ENCODE measurements around the gene NR2E3. TPM values are rescaled to one million over a fixed set of nuclear protein-coding genes. Genes with fewer than 3 reads are reported as not detected.

Gene NR2E3
- total and polyA plus RNA-seq, 2 of the 4 experiments (the other 2 are of a cell fraction), result under 0.01 to 0.29 TPM

GRCh38 chr15:71790081-71790480, 20.3 kb upstream of the NR2E3 start (continued):
- TF ChIP-seq USF2 (IDR thresholded peaks at IDR 0.05; ENCODE audit: low read depth, low read length) (no peak), RCOR1 (IDR thresholded peaks at IDR 0.05; ENCODE audit: insufficient replicate concordance, low read length) (no peak)

DNA sequence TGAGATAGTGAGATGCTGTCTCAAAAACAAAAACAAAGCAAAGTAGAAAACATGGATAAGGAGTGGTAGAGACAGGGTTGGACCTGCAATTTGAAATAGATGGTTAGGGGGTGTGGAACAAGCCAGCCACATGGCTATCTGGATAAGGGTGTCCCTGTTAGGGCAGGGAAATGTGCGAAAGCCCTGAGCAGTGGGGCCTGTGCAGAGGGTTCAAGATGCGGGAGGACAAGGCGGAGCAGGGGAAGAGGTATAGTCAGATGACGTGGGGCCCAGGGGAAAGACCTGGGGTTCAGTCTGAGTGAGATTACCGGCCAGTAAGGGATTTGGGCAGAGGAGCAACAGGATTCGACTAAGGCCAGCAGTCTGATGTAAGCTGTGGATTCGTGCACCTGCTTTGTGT, 18.4 kb upstream of the NR2E3 start:
- ChIA-PET CTCF (interaction anchor here (1.8 kb wide), 1 partner anchor 9 kb away, joined by 8 read pairs; no protein-coding TSS in a partner anchor), POLR2A (ENCODE audit: unreplicated experiment) (no interaction called here)
- Histone ChIP-seq H3K27ac (ENCODE audit: insufficient read depth, low read length) (no peak overlapping the region), H2AK9ac (replicated peaks; ENCODE audit: low read depth, low read length, poor library complexity) (peak overlapping the region; percentile 73), H4K20me1 (ENCODE audit: insufficient read depth, low read length) (peaks cover 4% of the 10 kb centered on the region; the same call in 1 of the 2 replicates), H3K56ac (ENCODE audit: extremely low read depth, insufficient read depth, low read length) (no peak overlapping the region), H3K14ac (replicated peaks; ENCODE audit: low read depth, low read length) (peak overlapping the region; percentile 48; the same call in 1 of the 2 replicates), H3K4me2 (ENCODE audit: low read depth, low read length) (no peak overlapping the region), H2BK20ac (ENCODE audit: low read depth, low read length) (peak overlapping the region; percentile 45; the same call in 1 of the 2 replicates), H3K18ac (ENCODE audit: low read depth, low read length) (no peak overlapping the region), H3K4me1 (ENCODE audit: control insufficient read depth, insufficient read depth, low read length) (peaks cover 11% of the 10 kb centered on the region), H2BK5ac (ENCODE audit: low read depth, low read length, poor library complexity, severe bottlenecking) (peak overlapping the region; percentile 11), H4K91ac (ENCODE audit: insufficient read depth, low read depth, low read length) (peak overlapping the region; percentile 29), H3K23ac (ENCODE audit: low read depth, low read length) (no peak overlapping the region), H3K9me1 (ENCODE audit: insufficient read depth, low read length) (peaks cover 18% of the 10 kb centered on the region), H3K4ac (ENCODE audit: low read depth, low read length) (peak overlapping the region; percentile 32), H3K27me3 (ENCODE audit: control insufficient read depth, insufficient read depth, low read length) (no peaks in the 10 kb centered on the region), H3K79me1 (ENCODE audit: low read depth in 1 of 2, low read length in 2 of 2) (no peaks in the 10 kb centered on the region), H3K9ac (ENCODE audit: low read depth, low read length) (no peak overlapping the region), H4K5ac (ENCODE audit: low read depth, low read length) (no peak overlapping the region), H2AFZ (replicated peaks; ENCODE audit: low read length, poor library complexity) (peak overlapping the region; percentile 23), H2AK5ac (ENCODE audit: low read depth, low read length) (peak overlapping the region; percentile 88), H2BK120ac (ENCODE audit: low read depth, low read length) (peak overlapping the region; percentile 36), H3K9me3 (ENCODE audit: control insufficient read depth, insufficient read depth, low read length) (no peaks in the 10 kb centered on the region), H4K8ac (ENCODE audit: low read depth in 2 of 2, low read length in 2 of 2) (no peak overlapping the region; a peak in 1 of 4 replicates), H3K4me3 (ENCODE audit: insufficient read depth, low read depth, low read length) (no peak overlapping the region), H2BK15ac (ENCODE audit: low read depth, low read length) (no peak overlapping the region; the same call in 2 of the 3 replicates), H3K36me3 (ENCODE audit: control insufficient read depth, insufficient read depth, low read length) (no peaks in the 10 kb centered on the region)
- intact Hi-C loops (cut with micrococcal nuclease) (no loop called here), dilution Hi-C loops (cut with HindIII; ENCODE audit: low sequenced_read_pairs, unreplicated experiment) (no loop called here), in situ Hi-C loops (cut with MboI; ENCODE audit: low sequenced_read_pairs) (no loop called here)
- DNase-seq (no peak), ATAC-seq (ENCODE audit: low read depth) (no peak)
- TF ChIP-seq RCOR1 (IDR thresholded peaks at IDR 0.05; ENCODE audit: insufficient replicate concordance, low read length) (no peak), RFX5 (IDR thresholded peaks at IDR 0.05; ENCODE audit: low read depth, low read length) (no peak)
- WGBS, 2 experiments (ENCODE audit: extremely low coverage in 2 of 2, insufficient read length in 1 of 2), result 94% methylated on average over 6 of the region's 7 CpGs; no CpG with 5 or more reads in 1 of the 2 experiments
- BruUV-seq (replicated peaks), result no TSS peak
